Tibial nerve (tissue), 4 donors: ENCODE measurements around the gene AIM2. TPM values are rescaled to one million over a fixed set of nuclear protein-coding genes. Genes with fewer than 3 reads are reported as not detected.

ENCODE experiments used
- DNase-seq, 2 donors: peaks; one replicate each; pipeline ENCODE4 v3.0.0-alpha.2; 2019; ENCODE audit warnings: low spot score in 2 of 2
- H3K27ac ChIP-seq, 4 donors: fragments of 200-600 bp; sonication (generic) in 3 of 4; one replicate each; pipeline ENCODE4 v1.5.1; 2017 to 2019; ENCODE audit warnings: mild to moderate bottlenecking in 1 of 4
- H3K27me3 ChIP-seq, 2 donors: fragments of 200-600 bp; sonication (generic) in 1 of 2; one replicate each; pipeline versions ENCODE4 v1.5.1 to v1.6.0; 2017 to 2019
- H3K36me3 ChIP-seq, 3 donors: fragments of 200-600 bp; sonication (generic); one replicate each; pipeline ENCODE4 v1.5.1; 2018 to 2019
- H3K4me1 ChIP-seq, 4 donors: fragments of 200-600 bp; sonication (generic) in 3 of 4; one replicate each; pipeline ENCODE4 v1.5.1; 2017 to 2019
- H3K4me3 ChIP-seq, 4 donors: fragments of 200-600 bp; sonication (generic) in 3 of 4; one replicate each; pipeline ENCODE4 v1.5.1; 2017 to 2019; ENCODE audit warnings: mild to moderate bottlenecking in 1 of 4, moderate library complexity in 1 of 4
- H3K9me3 ChIP-seq, 4 donors: fragments of 200-600 bp; sonication (generic) in 3 of 4; one replicate each; pipeline ENCODE4 v1.5.1; 2017 to 2019
- EP300 ChIP-seq, 2 donors: sonication (generic); formaldehyde crosslinking; IDR thresholded peaks; one replicate each; pipeline ENCODE4 v1.6.1; 2017; ENCODE audit warnings: antibody characterized with exemption in 2 of 2, mild to moderate bottlenecking in 1 of 2
- POLR2A ChIP-seq, 2 donors: fragments of 450-650 bp; IDR thresholded peaks; one replicate each; pipeline ENCODE4 v1.6.1; 2017; ENCODE audit warnings: antibody characterized with exemption in 2 of 2, mild to moderate bottlenecking in 2 of 2, moderate library complexity in 2 of 2
- WGBS, 2 donors: methylation state at CpG; one replicate each; pipeline ENCODE4 v1.1.5; 2018; 5-methylcytosine and 5-hydroxymethylcytosine counted together
- total RNA-seq, 4 donors: library from RNA; depleted of rRNA; stranded (reverse); fragments of >200 nt; gene quantifications; one replicate each; pipeline ENCODE4 v1.1.0, GENCODE V29; 2016
- TF ChIP-seq, protein P1 (sequence below), 5 experiments: fragments of 200-600 bp in 3 of 5; fragments of 450-650 bp in 2 of 5; sonication (generic) in 3 of 5; IDR thresholded peaks; one replicate each; pipeline ENCODE4 v1.5.1; 2016 to 2019; ENCODE audit warnings: antibody characterized with exemption in 5 of 5, mild to moderate bottlenecking in 3 of 5, moderate library complexity in 2 of 5

Gene AIM2
- total RNA-seq, 4 donors from 2014 or later = 0.59 to 4.0 (median 1.5) TPM; not detected in 1

DNA sequence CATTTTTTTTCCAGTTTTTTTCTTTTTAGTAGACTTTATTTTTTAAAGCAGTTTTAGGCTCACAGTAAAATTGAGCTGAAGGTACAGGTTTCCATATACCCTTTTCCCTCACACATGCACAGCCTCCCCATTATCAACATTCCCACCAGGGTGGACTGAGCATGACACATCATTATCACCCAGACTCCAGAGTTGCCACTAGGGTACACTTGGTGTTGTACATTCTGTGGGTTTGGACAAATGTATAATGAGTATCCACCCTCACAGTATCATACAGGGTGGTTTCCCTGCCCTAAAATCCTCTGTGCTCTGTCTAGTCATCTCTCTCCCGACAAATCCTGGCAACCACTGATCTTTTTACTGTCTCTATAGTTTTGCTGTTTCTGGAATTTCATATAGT is 3.0 kb upstream of the AIM2 start:
- Histone ChIP-seq H3K4me1 (no peaks in the 10 kb centered on the region), H3K36me3 (no peaks in the 10 kb centered on the region), H3K27me3 (no peaks in the 10 kb centered on the region), H3K27ac (no peak overlapping the region), H3K9me3 (no peaks in the 10 kb centered on the region), H3K4me3 (no peak overlapping the region)
- no peak for TF ChIP-seq POLR2A (IDR thresholded peaks at IDR 0.05)
- TF ChIP-seq, protein P1, sequence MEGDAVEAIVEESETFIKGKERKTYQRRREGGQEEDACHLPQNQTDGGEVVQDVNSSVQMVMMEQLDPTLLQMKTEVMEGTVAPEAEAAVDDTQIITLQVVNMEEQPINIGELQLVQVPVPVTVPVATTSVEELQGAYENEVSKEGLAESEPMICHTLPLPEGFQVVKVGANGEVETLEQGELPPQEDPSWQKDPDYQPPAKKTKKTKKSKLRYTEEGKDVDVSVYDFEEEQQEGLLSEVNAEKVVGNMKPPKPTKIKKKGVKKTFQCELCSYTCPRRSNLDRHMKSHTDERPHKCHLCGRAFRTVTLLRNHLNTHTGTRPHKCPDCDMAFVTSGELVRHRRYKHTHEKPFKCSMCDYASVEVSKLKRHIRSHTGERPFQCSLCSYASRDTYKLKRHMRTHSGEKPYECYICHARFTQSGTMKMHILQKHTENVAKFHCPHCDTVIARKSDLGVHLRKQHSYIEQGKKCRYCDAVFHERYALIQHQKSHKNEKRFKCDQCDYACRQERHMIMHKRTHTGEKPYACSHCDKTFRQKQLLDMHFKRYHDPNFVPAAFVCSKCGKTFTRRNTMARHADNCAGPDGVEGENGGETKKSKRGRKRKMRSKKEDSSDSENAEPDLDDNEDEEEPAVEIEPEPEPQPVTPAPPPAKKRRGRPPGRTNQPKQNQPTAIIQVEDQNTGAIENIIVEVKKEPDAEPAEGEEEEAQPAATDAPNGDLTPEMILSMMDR (IDR thresholded peaks at IDR 0.05) = no peak
- TF ChIP-seq EP300 (IDR thresholded peaks at IDR 0.05) = no peak
- WGBS, 2 donors = 54 to 68% methylated on average over 1 of the region's 1 CpG
- DNase-seq = no peak

DNA sequence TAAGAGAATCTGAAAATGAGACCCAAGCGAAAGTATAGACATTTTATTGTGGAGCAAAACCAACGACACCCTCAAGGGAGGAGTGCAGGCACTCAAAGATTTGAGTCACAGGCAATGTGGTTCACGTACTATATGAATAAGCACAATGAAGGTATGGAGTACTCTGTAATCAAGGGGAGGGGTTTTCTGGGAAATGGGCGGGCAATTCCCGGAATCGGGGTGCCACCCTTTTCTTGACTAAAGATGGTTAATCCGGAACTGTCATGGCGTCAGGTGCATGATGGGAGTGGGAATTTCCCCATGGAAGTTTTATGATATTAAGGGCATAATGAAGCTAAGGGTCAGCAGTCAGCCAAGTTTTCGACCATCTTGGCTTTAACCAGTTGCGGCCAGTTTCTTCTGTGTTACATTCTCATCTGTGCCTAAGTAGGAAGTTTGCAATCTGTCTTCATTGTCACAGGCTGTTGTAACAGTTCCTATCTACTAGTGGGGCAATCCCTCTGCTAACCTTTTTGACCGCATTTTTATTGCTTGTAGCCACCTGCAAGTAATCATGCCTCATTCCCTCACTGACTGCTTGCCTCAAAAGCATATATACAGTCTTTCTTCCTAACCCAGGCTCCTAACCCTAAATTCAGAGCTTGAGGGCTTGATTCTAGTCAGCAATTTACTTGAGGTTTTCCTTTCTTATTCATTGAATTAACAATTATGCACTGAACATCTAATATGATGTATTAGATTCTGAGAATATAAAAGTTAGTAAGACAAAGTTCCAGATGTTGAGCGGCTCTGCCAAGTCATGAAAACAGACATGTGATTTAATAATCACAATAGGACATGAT is 775 bp upstream of the AIM2 start:
- Histone ChIP-seq H3K4me1 (no peaks in the 10 kb centered on the region), H3K27me3 (no peaks in the 10 kb centered on the region), H3K4me3 (peak overlapping the region in 1 of 4 donors; percentile 9), H3K27ac (peak overlapping the region in 1 of 4 donors; percentile 68), H3K36me3 (no peaks in the 10 kb centered on the region), H3K9me3 (no peaks in the 10 kb centered on the region)
- 83% methylated on average over 12 of the region's 12 CpGs for WGBS, 2 donors
- DNase-seq = no peak
- TF ChIP-seq, protein P1 (IDR thresholded peaks at IDR 0.05) = no peak
- TF ChIP-seq POLR2A (IDR thresholded peaks at IDR 0.05) (no peak), EP300 (IDR thresholded peaks at IDR 0.05) (no peak)

DNA sequence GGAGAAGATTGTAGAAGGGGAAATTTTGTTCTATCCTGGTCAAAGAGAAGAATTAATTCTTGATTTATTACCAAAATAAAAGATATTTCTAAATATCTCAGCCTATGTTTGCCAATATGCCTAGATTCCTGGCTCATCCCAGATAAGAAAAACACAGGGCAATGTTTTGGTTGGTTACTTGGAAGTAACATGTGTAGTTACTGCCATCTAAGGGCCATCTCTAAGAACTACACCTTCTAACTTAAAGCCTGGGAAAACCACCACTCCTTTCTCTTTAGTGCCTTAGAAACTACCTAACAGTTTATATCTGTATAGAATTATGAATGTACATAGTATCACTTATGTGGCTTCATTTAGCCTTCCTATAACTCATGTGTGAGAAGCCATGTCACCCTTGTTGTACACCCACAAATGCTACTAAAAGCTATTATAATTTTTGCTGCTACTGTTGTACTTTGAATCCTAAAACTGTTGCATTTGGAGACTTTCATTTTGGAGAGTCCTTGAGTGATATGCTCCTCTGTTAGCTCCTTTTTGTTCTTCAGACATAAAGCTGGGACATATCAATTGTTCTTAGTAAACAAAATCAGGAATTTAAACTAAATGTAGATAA is 4.5 kb downstream of the AIM2 start:
- no peaks in the 10 kb centered on the region for H3K9me3 ChIP-seq
- peak overlapping the region in 1 of 4 donors; percentile 35 for H3K27ac ChIP-seq
- no peak overlapping the region for H3K4me3 ChIP-seq
- no peaks in the 10 kb centered on the region for H3K36me3 ChIP-seq
- DNase-seq = peak in 1 of 2 donors; percentile 24
- peaks cover 0 to 12% (median 5%) of the 10 kb centered on the region in 4 donors for H3K4me1 ChIP-seq
- H3K27me3 ChIP-seq = no peaks in the 10 kb centered on the region
- TF ChIP-seq, protein P1 (IDR thresholded peaks at IDR 0.05) = peak; percentile 50 to 84 (median 76)
- TF ChIP-seq POLR2A (IDR thresholded peaks at IDR 0.05) (no peak), EP300 (IDR thresholded peaks at IDR 0.05) (no peak)

DNA sequence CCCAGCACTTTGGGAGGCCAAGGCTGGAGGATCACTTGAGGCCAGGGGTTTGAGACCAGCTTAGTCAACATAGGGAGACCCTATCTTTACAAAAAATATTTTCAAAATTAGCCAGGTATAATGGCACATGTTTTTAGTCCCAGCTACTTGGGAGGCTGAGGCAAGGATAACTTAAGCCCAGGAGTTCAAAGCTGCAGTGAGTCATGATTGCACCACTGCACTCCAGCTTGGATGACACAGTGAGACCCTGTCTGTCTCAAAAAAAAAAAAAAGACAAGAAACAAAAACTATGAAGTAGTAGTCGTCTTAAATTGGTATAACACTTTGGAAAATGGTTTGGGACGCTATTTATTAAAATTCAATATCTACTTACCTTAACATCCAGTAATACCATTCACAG is 7.7 kb downstream of the AIM2 start:
- Histone ChIP-seq H3K36me3 (no peaks in the 10 kb centered on the region), H3K4me3 (no peak overlapping the region), H3K9me3 (no peaks in the 10 kb centered on the region), H3K27me3 (no peaks in the 10 kb centered on the region), H3K27ac (peak overlapping the region in 1 of 4 donors; percentile 62), H3K4me1 (peaks cover 0 to 12% (median 6%) of the 10 kb centered on the region in 4 donors)
- DNase-seq = no peak
- TF ChIP-seq EP300 (IDR thresholded peaks at IDR 0.05) (no peak), POLR2A (IDR thresholded peaks at IDR 0.05) (no peak)
- TF ChIP-seq, protein P1 (IDR thresholded peaks at IDR 0.05) = no peak
- WGBS, 2 donors = 76 to 83% methylated on average over 2 of the region's 2 CpGs
